OCI-LY7 (cell line): Measurements from ENCODE around the gene MOCS1.

Experiments
- EZH2phosphoT487 ChIP-seq: fragments of 200-600 bp; sonication (generic); IDR thresholded peaks from 2 replicates; pipeline ENCODE4 v1.6.1; 2018; ENCODE audit warnings: low read depth, borderline replicate concordance, mild to moderate bottlenecking, mixed run types, antibody characterized with exemption, low read length, moderate library complexity, mixed read lengths
- TF ChIP-seq, protein P1 (sequence below): fragments of 200-600 bp; sonication (generic); conservative IDR thresholded peaks from 2 replicates; pipeline ENCODE4 v1.5.1; 2014; ENCODE audit warnings: mild to moderate bottlenecking, antibody characterized with exemption, low read length, moderate library complexity, mixed read lengths

- TF ChIP-seq, protein P1, sequence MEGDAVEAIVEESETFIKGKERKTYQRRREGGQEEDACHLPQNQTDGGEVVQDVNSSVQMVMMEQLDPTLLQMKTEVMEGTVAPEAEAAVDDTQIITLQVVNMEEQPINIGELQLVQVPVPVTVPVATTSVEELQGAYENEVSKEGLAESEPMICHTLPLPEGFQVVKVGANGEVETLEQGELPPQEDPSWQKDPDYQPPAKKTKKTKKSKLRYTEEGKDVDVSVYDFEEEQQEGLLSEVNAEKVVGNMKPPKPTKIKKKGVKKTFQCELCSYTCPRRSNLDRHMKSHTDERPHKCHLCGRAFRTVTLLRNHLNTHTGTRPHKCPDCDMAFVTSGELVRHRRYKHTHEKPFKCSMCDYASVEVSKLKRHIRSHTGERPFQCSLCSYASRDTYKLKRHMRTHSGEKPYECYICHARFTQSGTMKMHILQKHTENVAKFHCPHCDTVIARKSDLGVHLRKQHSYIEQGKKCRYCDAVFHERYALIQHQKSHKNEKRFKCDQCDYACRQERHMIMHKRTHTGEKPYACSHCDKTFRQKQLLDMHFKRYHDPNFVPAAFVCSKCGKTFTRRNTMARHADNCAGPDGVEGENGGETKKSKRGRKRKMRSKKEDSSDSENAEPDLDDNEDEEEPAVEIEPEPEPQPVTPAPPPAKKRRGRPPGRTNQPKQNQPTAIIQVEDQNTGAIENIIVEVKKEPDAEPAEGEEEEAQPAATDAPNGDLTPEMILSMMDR = no peak
- no peak for TF ChIP-seq EZH2phosphoT487
These were observed 22.7 kb upstream of the MOCS1 start for GRCh38 chr6:39956936-39957335.
